ENCODE measurements around the gene GMFB. TPM values are rescaled to one million over a fixed set of nuclear protein-coding genes. Genes with fewer than 3 reads are reported as not detected.

Gene GMFB
- total and polyA plus RNA-seq, 10 of the 15 experiments (the other 5 are each of a cell fraction or from before 2014, with no cell fraction given) = 29.3 to 71.0 (median 50.8) TPM

DNA sequence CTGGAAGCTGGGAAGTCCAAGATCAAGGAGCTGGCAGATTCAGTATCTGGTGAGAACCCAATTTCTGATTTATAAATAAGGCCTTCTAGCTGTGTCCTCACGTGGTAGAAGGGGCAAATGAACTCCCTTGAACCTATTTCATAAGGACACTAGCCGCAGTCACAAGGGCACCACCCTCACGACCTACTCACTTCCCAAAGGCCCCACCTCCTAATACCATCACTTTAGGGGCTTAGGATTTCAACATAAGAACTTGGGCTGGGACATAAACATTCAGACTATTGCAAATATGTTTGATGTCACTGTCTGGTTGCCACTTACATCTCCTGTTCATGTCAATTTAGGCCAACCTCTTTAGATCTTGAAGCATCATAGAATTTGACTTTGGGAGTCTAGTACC, 36.8 kb downstream of the GMFB start:
- BruUV-seq (replicated peaks) = no TSS peak
- Histone ChIP-seq H2AFZ (ENCODE audit: control insufficient read depth, low read depth, low read length) (no peak overlapping the region), H3K9ac (ENCODE audit: control insufficient read depth, insufficient read depth, low read length) (no peak overlapping the region), H3K27me3 (replicated peaks in 1 of 2; ENCODE audit: control insufficient read depth in 2 of 2, insufficient read depth in 2 of 2, low read length in 1 of 2) (no peaks in the 10 kb centered on the region), H4K20me1 (ENCODE audit: control insufficient read depth, insufficient read depth) (no peaks in the 10 kb centered on the region), H3K4me3 (no peak overlapping the region), H3K4me2 (ENCODE audit: control insufficient read depth, insufficient read depth) (no peak overlapping the region), H3K79me2 (ENCODE audit: control insufficient read depth, insufficient read depth, low read length) (no peaks in the 10 kb centered on the region), H3K4me1 (ENCODE audit: control insufficient read depth, insufficient read depth, low read length) (peaks cover 3% of the 10 kb centered on the region; the same call in 1 of the 2 replicates), H3K36me3 (ENCODE audit: control insufficient read depth in 2 of 2, insufficient read depth in 2 of 2, low read length in 1 of 2) (no peaks in the 10 kb centered on the region), H3K9me3 (replicated peaks; ENCODE audit: control insufficient read depth, insufficient read depth, low read length) (no peaks in the 10 kb centered on the region), H3K27ac (ENCODE audit: control insufficient read depth, insufficient read depth) (no peak overlapping the region)
- DNase-seq (ENCODE audit: low read depth, low spot score) (no peak), FAIRE-seq (no peak), ATAC-seq (no peak)
- intact Hi-C loops (cut with micrococcal nuclease; ENCODE audit: unreplicated experiment) = no loop called here
- CTCF ChIA-PET = interaction anchor here (1.1 to 1.2 kb wide), 2 partner anchors 10 to 37 kb away, joined by 3 to 4 read pairs; no protein-coding TSS in a partner anchor
- POLR2A ChIA-PET = no interaction called here
- TF ChIP-seq, protein P1, sequence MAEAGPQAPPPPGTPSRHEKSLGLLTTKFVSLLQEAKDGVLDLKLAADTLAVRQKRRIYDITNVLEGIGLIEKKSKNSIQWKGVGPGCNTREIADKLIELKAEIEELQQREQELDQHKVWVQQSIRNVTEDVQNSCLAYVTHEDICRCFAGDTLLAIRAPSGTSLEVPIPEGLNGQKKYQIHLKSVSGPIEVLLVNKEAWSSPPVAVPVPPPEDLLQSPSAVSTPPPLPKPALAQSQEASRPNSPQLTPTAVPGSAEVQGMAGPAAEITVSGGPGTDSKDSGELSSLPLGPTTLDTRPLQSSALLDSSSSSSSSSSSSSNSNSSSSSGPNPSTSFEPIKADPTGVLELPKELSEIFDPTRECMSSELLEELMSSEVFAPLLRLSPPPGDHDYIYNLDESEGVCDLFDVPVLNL (IDR thresholded peaks at IDR 0.05; ENCODE audit: low read depth, low read length) = no peak
- no peak for TF ChIP-seq SMARCA5 (IDR thresholded peaks at IDR 0.05)
- TF ChIP-seq, protein P2, sequence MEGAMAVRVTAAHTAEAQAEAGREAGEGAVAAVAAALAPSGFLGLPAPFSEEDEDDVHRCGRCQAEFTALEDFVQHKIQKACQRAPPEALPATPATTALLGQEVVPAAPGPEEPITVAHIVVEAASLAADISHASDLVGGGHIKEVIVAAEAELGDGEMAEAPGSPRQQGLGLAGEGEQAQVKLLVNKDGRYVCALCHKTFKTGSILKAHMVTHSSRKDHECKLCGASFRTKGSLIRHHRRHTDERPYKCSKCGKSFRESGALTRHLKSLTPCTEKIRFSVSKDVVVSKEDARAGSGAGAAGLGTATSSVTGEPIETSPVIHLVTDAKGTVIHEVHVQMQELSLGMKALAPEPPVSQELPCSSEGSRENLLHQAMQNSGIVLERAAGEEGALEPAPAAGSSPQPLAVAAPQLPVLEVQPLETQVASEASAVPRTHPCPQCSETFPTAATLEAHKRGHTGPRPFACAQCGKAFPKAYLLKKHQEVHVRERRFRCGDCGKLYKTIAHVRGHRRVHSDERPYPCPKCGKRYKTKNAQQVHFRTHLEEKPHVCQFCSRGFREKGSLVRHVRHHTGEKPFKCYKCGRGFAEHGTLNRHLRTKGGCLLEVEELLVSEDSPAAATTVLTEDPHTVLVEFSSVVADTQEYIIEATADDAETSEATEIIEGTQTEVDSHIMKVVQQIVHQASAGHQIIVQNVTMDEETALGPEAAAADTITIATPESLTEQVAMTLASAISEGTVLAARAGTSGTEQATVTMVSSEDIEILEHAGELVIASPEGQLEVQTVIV (IDR thresholded peaks at IDR 0.05; ENCODE audit: borderline replicate concordance, partially characterized antibody) = no peak
- TF ChIP-seq, protein P3, sequence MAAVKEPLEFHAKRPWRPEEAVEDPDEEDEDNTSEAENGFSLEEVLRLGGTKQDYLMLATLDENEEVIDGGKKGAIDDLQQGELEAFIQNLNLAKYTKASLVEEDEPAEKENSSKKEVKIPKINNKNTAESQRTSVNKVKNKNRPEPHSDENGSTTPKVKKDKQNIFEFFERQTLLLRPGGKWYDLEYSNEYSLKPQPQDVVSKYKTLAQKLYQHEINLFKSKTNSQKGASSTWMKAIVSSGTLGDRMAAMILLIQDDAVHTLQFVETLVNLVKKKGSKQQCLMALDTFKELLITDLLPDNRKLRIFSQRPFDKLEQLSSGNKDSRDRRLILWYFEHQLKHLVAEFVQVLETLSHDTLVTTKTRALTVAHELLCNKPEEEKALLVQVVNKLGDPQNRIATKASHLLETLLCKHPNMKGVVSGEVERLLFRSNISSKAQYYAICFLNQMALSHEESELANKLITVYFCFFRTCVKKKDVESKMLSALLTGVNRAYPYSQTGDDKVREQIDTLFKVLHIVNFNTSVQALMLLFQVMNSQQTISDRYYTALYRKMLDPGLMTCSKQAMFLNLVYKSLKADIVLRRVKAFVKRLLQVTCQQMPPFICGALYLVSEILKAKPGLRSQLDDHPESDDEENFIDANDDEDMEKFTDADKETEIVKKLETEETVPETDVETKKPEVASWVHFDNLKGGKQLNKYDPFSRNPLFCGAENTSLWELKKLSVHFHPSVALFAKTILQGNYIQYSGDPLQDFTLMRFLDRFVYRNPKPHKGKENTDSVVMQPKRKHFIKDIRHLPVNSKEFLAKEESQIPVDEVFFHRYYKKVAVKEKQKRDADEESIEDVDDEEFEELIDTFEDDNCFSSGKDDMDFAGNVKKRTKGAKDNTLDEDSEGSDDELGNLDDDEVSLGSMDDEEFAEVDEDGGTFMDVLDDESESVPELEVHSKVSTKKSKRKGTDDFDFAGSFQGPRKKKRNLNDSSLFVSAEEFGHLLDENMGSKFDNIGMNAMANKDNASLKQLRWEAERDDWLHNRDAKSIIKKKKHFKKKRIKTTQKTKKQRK (IDR thresholded peaks at IDR 0.05; ENCODE audit: low read depth, low read length) = no peak
- TF ChIP-seq KAT2A (conservative IDR thresholded peaks at IDR 0.05; ENCODE audit: control insufficient read depth, low read depth, low read length) = no peak
- no peak for TF ChIP-seq CBFB (IDR thresholded peaks at IDR 0.05; ENCODE audit: low read depth)
- no peak for TF ChIP-seq ZNF384 (IDR thresholded peaks at IDR 0.05; ENCODE audit: borderline replicate concordance, low read depth, low read length)
- no peak for TF ChIP-seq BMI1 (IDR thresholded peaks at IDR 0.05; ENCODE audit: borderline replicate concordance)
- TF ChIP-seq NR2C1 (IDR thresholded peaks at IDR 0.05) = no peak
- TF ChIP-seq YY1 (IDR thresholded peaks at IDR 0.05; ENCODE audit: low read depth, low read length) = no peak
- TF ChIP-seq POLR2AphosphoS2 (IDR thresholded peaks at IDR 0.05; ENCODE audit: low read depth, low read length) = no peak
- TF ChIP-seq POLR2A (IDR thresholded peaks at IDR 0.05; ENCODE audit: low read depth, low read length) = no peak
- TF ChIP-seq, protein P4, sequence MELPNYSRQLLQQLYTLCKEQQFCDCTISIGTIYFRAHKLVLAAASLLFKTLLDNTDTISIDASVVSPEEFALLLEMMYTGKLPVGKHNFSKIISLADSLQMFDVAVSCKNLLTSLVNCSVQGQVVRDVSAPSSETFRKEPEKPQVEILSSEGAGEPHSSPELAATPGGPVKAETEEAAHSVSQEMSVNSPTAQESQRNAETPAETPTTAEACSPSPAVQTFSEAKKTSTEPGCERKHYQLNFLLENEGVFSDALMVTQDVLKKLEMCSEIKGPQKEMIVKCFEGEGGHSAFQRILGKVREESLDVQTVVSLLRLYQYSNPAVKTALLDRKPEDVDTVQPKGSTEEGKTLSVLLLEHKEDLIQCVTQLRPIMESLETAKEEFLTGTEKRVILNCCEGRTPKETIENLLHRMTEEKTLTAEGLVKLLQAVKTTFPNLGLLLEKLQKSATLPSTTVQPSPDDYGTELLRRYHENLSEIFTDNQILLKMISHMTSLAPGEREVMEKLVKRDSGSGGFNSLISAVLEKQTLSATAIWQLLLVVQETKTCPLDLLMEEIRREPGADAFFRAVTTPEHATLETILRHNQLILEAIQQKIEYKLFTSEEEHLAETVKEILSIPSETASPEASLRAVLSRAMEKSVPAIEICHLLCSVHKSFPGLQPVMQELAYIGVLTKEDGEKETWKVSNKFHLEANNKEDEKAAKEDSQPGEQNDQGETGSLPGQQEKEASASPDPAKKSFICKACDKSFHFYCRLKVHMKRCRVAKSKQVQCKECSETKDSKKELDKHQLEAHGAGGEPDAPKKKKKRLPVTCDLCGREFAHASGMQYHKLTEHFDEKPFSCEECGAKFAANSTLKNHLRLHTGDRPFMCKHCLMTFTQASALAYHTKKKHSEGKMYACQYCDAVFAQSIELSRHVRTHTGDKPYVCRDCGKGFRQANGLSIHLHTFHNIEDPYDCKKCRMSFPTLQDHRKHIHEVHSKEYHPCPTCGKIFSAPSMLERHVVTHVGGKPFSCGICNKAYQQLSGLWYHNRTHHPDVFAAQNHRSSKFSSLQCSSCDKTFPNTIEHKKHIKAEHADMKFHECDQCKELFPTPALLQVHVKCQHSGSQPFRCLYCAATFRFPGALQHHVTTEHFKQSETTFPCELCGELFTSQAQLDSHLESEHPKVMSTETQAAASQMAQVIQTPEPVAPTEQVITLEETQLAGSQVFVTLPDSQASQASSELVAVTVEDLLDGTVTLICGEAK (IDR thresholded peaks at IDR 0.05; ENCODE audit: borderline replicate concordance) = no peak
- 47% methylated on average over 3 of the region's 3 CpGs for WGBS (ENCODE audit: insufficient coverage, insufficient replicate concordance, low lambda C conversion rate, missing lambda C conversion rate)
- SMC1A ChIA-PET (ENCODE audit: uncharacterized antibody, unreplicated experiment) = interaction anchor here (0.6 to 1.5 kb wide), 3 partner anchors 21 to 81 kb away, joined by 3 to 6 read pairs (median 5); no protein-coding TSS in a partner anchor
- RAD21 ChIA-PET (ENCODE audit: unreplicated experiment) = no interaction called here
- in situ Hi-C loops (cut with MboI) = no loop called here
